H9 (cell line): ENCODE measurements around the gene JRKL. TPM values are rescaled to one million over a fixed set of nuclear protein-coding genes. Genes with fewer than 3 reads are reported as not detected.

Experiments
- DNase-seq: peaks from one replicate; pipeline ENCODE4 v3.0.0-alpha.2; 2017
- H2AFZ ChIP-seq: one replicate; pipeline ENCODE4 v1.6.1; 2013; ENCODE audit warnings: mild to moderate bottlenecking, low read length, control low read depth, moderate library complexity
- H2AK5ac ChIP-seq: 2 replicates; pipeline ENCODE4 v1.6.1; 2013; ENCODE audit warnings: low read length, control low read depth, mixed read lengths; ENCODE audit not compliant: insufficient read length
- H2BK120ac ChIP-seq: one replicate; pipeline ENCODE4 v1.6.1; 2013; ENCODE audit warnings: low read depth, mild to moderate bottlenecking, low read length, control low read depth, inconsistent platforms; ENCODE audit not compliant: poor library complexity, severe bottlenecking
- H2BK12ac ChIP-seq: 2 replicates; pipeline ENCODE4 v1.6.1; 2013; ENCODE audit warnings: low read length, control low read depth, mixed read lengths, low read depth; ENCODE audit not compliant: insufficient read length
- H2BK15ac ChIP-seq: 2 replicates; pipeline ENCODE4 v1.6.1; 2013; ENCODE audit warnings: low read depth, low read length, control low read depth
- H2BK20ac ChIP-seq: one replicate; pipeline ENCODE4 v1.6.1; 2013; ENCODE audit warnings: low read depth, mild to moderate bottlenecking, low read length, control low read depth, inconsistent platforms; ENCODE audit not compliant: poor library complexity, severe bottlenecking
- H2BK5ac ChIP-seq: 2 replicates; pipeline ENCODE4 v1.6.1; 2013; ENCODE audit warnings: low read length, control low read depth, mixed read lengths; ENCODE audit not compliant: insufficient read length
- H3K14ac ChIP-seq: 2 replicates; pipeline ENCODE4 v1.6.1; 2013; ENCODE audit warnings: low read length, control low read depth; ENCODE audit not compliant: insufficient read depth
- H3K18ac ChIP-seq: 2 replicates; pipeline ENCODE4 v1.6.1; 2013; ENCODE audit warnings: low read depth, mild to moderate bottlenecking, mixed read lengths, low read length, control low read depth; ENCODE audit not compliant: insufficient read length
- H3K23ac ChIP-seq: 2 replicates; pipeline ENCODE4 v1.6.1; 2013; ENCODE audit warnings: low read length, control low read depth, mixed read lengths, low read depth; ENCODE audit not compliant: insufficient read length
- H3K23me2 ChIP-seq: 2 replicates; pipeline ENCODE4 v1.6.1; 2013; ENCODE audit warnings: low read depth, mild to moderate bottlenecking, mixed read lengths, low read length, control low read depth; ENCODE audit not compliant: insufficient read length, poor library complexity, severe bottlenecking
- H3K27ac ChIP-seq: 2 replicates; pipeline ENCODE4 v1.5.1; 2013; ENCODE audit warnings: low read length, control low read depth, mixed read lengths, low read depth; ENCODE audit not compliant: insufficient read length
- H3K27me3 ChIP-seq: 2 replicates; pipeline ENCODE4 v1.6.1; 2013; ENCODE audit warnings: low read length, control low read depth, inconsistent platforms; ENCODE audit not compliant: insufficient read depth
- H3K4ac ChIP-seq: 2 replicates; pipeline ENCODE4 v1.6.1; 2013; ENCODE audit warnings: low read depth, mild to moderate bottlenecking, control low read depth, inconsistent platforms, low read length, moderate library complexity
- H3K4me1 ChIP-seq: 2 replicates; pipeline ENCODE4 v1.6.1; 2013; ENCODE audit warnings: low read length, control low read depth, inconsistent platforms; ENCODE audit not compliant: insufficient read depth
- H3K4me2 ChIP-seq: 2 replicates; pipeline ENCODE4 v1.6.1; 2013; ENCODE audit warnings: low read length, control low read depth, mixed read lengths; ENCODE audit not compliant: insufficient read length, insufficient read depth
- H3K56ac ChIP-seq: 2 replicates; pipeline ENCODE4 v1.6.1; 2013; ENCODE audit warnings: low read depth, mild to moderate bottlenecking, mixed read lengths, low read length, control low read depth; ENCODE audit not compliant: insufficient read length
- H3K79me1 ChIP-seq: 2 replicates; pipeline ENCODE4 v1.6.1; 2013; ENCODE audit warnings: low read depth, mild to moderate bottlenecking, moderate library complexity, low read length, control low read depth, inconsistent platforms; ENCODE audit not compliant: insufficient read depth, poor library complexity, severe bottlenecking
- H3K79me2 ChIP-seq: 2 replicates; pipeline ENCODE4 v1.6.1; 2013; ENCODE audit warnings: low read length, control low read depth, inconsistent platforms; ENCODE audit not compliant: insufficient read depth
- H3K9ac ChIP-seq: 2 replicates; pipeline ENCODE4 v1.6.1; 2013; ENCODE audit warnings: low read length, control low read depth, mixed read lengths; ENCODE audit not compliant: insufficient read length; ENCODE audit errors: extremely low read depth
- H3K9me3 ChIP-seq: one replicate; pipeline ENCODE4 v1.6.1; 2013; ENCODE audit warnings: low read depth, low read length, inconsistent platforms; ENCODE audit not compliant: control insufficient read depth
- H3T11ph ChIP-seq: one replicate; pipeline ENCODE4 v1.6.1; 2013; ENCODE audit warnings: mild to moderate bottlenecking, low read length, control low read depth, inconsistent platforms
- H4K20me1 ChIP-seq: one replicate; pipeline ENCODE4 v1.6.1; 2013; ENCODE audit not compliant: control insufficient read depth, insufficient read length, insufficient read depth
- H4K5ac ChIP-seq: 2 replicates; pipeline ENCODE4 v1.6.1; 2013; ENCODE audit warnings: low read depth, mild to moderate bottlenecking, mixed read lengths, low read length, control low read depth; ENCODE audit not compliant: insufficient read length
- H4K8ac ChIP-seq: replicated peaks from 2 replicates; pipeline ENCODE4 v1.6.1; 2013; ENCODE audit warnings: low read length, control low read depth, mixed read lengths, low read depth; ENCODE audit not compliant: insufficient read length
- H4K91ac ChIP-seq: 2 replicates; pipeline ENCODE4 v1.6.1; 2013; ENCODE audit warnings: low read depth, mild to moderate bottlenecking, moderate library complexity, mixed read lengths, low read length, control low read depth; ENCODE audit not compliant: insufficient read length
- H3K27ac Mint-ChIP-seq, 3 experiments: 2 replicates in 2 of 3; 3 replicates in 1 of 3; pipeline ENCODE4 v1.8.0; 2020 to 2021; ENCODE audit warnings: mixed read lengths in 3 of 3, mild to moderate bottlenecking in 1 of 3, moderate library complexity in 1 of 3
- H3K27me3 Mint-ChIP-seq: 2 replicates; pipeline ENCODE4 v1.8.0; 2021; ENCODE audit warnings: low read depth, mild to moderate bottlenecking, moderate library complexity, mixed read lengths
- H3K36me3 Mint-ChIP-seq, 3 experiments: 2 replicates in 2 of 3; 3 replicates in 1 of 3; pipeline ENCODE4 v1.8.0; 2020 to 2021; ENCODE audit warnings: low read depth in 3 of 3, mixed read lengths in 3 of 3; ENCODE audit not compliant: insufficient read depth in 1 of 3
- H3K4me1 Mint-ChIP-seq, 2 experiments: 2 replicates each; pipeline ENCODE4 v1.8.0; 2020; ENCODE audit warnings: mixed read lengths in 2 of 2
- H3K4me3 Mint-ChIP-seq, 2 experiments: 2 replicates in 1 of 2; 3 replicates in 1 of 2; pipeline ENCODE4 v1.8.0; 2020 to 2021; ENCODE audit warnings: mild to moderate bottlenecking in 2 of 2, mixed read lengths in 2 of 2, moderate library complexity in 1 of 2
- H3K9me3 Mint-ChIP-seq, 2 experiments: 2 replicates in 1 of 2; 3 replicates in 1 of 2; pipeline ENCODE4 v1.8.0; 2020; ENCODE audit warnings: mild to moderate bottlenecking in 2 of 2, mixed read lengths in 2 of 2, moderate library complexity in 1 of 2
- WGBS: extraction: QIAGEN DNeasy Blood & Tissue Kit; methylation state at CpG from one replicate; pipeline ENCODE4 v1.1.7; 2013; ENCODE audit warnings: missing lambda C conversion rate, low lambda C conversion rate, mixed read lengths; ENCODE audit not compliant: insufficient read length; ENCODE audit errors: extremely low coverage; 5-methylcytosine and 5-hydroxymethylcytosine counted together
- total RNA-seq: library from RNA; stranded (reverse); gene quantifications from 2 replicates; pipeline ENCODE4 v1.2.1, GENCODE V29; 2021
- TF ChIP-seq, protein P1 (sequence below): fragments of 200-600 bp; sonication (generic); conservative IDR thresholded peaks from 3 replicates; pipeline ENCODE4 v1.8.0; 2021; ENCODE audit warnings: antibody characterized with exemption, mild to moderate bottlenecking

The JRKL gene
- total RNA-seq, 1 experiment from 2014 or later = 3.6 TPM

DNA sequence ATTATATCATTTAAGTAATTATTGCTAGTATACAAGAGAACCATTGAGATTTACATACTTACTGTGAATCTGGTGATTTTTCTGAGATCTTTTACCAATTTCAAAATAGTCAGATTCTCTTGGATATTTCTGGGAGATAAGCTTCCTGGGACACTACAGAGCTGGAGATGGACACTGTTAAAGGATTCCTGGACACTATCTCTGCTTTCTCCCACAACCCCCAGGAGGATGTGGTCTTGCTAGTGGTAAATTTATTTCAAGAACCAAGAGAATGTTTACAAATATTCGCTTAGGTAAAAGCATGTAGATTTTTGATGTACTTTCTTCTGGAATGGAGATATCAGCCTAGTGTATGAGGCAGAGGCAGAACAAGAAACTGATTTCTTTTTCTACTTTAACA, 13.0 kb upstream of the JRKL start:
- Histone ChIP-seq H3K4ac (no peak overlapping the region), H3K4me1 (no peaks in the 10 kb centered on the region), H2BK12ac (no peak overlapping the region), H3K18ac (no peak overlapping the region), H4K91ac (no peak overlapping the region), H3K27ac (no peak overlapping the region), H2AK5ac (no peak overlapping the region), H2BK20ac (no peak overlapping the region), H3K27me3 (no peaks in the 10 kb centered on the region), H3K79me2 (no peaks in the 10 kb centered on the region), H2BK15ac (no peak overlapping the region), H3T11ph (no peak overlapping the region), H3K23me2 (no peaks in the 10 kb centered on the region), H3K9ac (no peak overlapping the region), H2BK5ac (no peak overlapping the region), H3K14ac (no peak overlapping the region), H3K56ac (no peak overlapping the region), H3K9me3 (no peaks in the 10 kb centered on the region), H4K5ac (no peak overlapping the region), H2BK120ac (no peak overlapping the region), H3K79me1 (no peaks in the 10 kb centered on the region), H3K4me2 (no peak overlapping the region), H4K20me1 (no peaks in the 10 kb centered on the region), H3K23ac (no peak overlapping the region), H4K8ac (no peak overlapping the region), H2AFZ (no peak overlapping the region)
- no peak for DNase-seq
- Mint-ChIP-seq H3K4me1 (no peaks in the 10 kb centered on the region), H3K27ac (no peak overlapping the region), H3K4me3 (no peak overlapping the region), H3K9me3 (no peaks in the 10 kb centered on the region), H3K27me3 (no peaks in the 10 kb centered on the region), H3K36me3 (peaks cover 0 to 4% (median 0%) of the 10 kb centered on the region in 3 experiments; a peak in 1 of 7 replicates)
- WGBS = no CpG with 5 or more reads among the region's 1 CpG
- TF ChIP-seq, protein P1, sequence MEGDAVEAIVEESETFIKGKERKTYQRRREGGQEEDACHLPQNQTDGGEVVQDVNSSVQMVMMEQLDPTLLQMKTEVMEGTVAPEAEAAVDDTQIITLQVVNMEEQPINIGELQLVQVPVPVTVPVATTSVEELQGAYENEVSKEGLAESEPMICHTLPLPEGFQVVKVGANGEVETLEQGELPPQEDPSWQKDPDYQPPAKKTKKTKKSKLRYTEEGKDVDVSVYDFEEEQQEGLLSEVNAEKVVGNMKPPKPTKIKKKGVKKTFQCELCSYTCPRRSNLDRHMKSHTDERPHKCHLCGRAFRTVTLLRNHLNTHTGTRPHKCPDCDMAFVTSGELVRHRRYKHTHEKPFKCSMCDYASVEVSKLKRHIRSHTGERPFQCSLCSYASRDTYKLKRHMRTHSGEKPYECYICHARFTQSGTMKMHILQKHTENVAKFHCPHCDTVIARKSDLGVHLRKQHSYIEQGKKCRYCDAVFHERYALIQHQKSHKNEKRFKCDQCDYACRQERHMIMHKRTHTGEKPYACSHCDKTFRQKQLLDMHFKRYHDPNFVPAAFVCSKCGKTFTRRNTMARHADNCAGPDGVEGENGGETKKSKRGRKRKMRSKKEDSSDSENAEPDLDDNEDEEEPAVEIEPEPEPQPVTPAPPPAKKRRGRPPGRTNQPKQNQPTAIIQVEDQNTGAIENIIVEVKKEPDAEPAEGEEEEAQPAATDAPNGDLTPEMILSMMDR = no peak
